KMS-11 (cell line): ENCODE results near the gene CNDP2.

ENCODE experiments used
- H2AFZ ChIP-seq: fragments of 200-600 bp; sonication (generic); 2 replicates; pipeline ENCODE4 v1.6.1; 2016; ENCODE audit warnings: antibody characterized with exemption, mixed run types, low read depth
- H3K27ac ChIP-seq: fragments of 200-600 bp; sonication (generic); 2 replicates; pipeline ENCODE4 v1.6.1; 2016; ENCODE audit warnings: mild to moderate bottlenecking, mixed run types
- H3K27me3 ChIP-seq: fragments of 200-600 bp; sonication (generic); 2 replicates; pipeline ENCODE4 v1.6.1; 2017; ENCODE audit warnings: mild to moderate bottlenecking, low read depth, mixed run types, moderate library complexity; ENCODE audit not compliant: insufficient read depth
- H3K36me3 ChIP-seq: fragments of 200-600 bp; sonication (generic); 2 replicates; pipeline ENCODE4 v1.6.1; 2017; ENCODE audit warnings: mild to moderate bottlenecking, mixed run types; ENCODE audit not compliant: insufficient read depth
- H3K4me1 ChIP-seq: fragments of 200-600 bp; sonication (generic); 2 replicates; pipeline ENCODE4 v1.6.1; 2016; ENCODE audit warnings: mild to moderate bottlenecking, low read depth, mixed run types; ENCODE audit not compliant: poor library complexity, severe bottlenecking
- H3K4me2 ChIP-seq: fragments of 200-600 bp; sonication (generic); 2 replicates; pipeline ENCODE4 v1.7.0; 2016; ENCODE audit warnings: mild to moderate bottlenecking, mixed run types
- H3K4me3 ChIP-seq: fragments of 200-600 bp; sonication (generic); IDR thresholded peaks from 2 replicates; pipeline ENCODE4 v1.6.1; 2017; ENCODE audit warnings: low read depth, low read length, mixed read lengths; ENCODE audit not compliant: insufficient read depth
- H3K79me2 ChIP-seq: fragments of 200-600 bp; sonication (generic); 2 replicates; pipeline ENCODE4 v1.6.1; 2016; ENCODE audit warnings: low read depth, mixed run types; ENCODE audit not compliant: insufficient read depth
- H3K9ac ChIP-seq: fragments of 200-600 bp; sonication (generic); 2 replicates; pipeline ENCODE4 v1.6.1; 2016; ENCODE audit warnings: mild to moderate bottlenecking, mixed run types
- H4K20me1 ChIP-seq: fragments of 200-600 bp; sonication (generic); 2 replicates; pipeline ENCODE4 v1.6.1; 2016; ENCODE audit warnings: mild to moderate bottlenecking, mixed run types; ENCODE audit not compliant: insufficient read depth
- CTCF ChIP-seq: fragments of 200-600 bp; sonication (generic); conservative IDR thresholded peaks from 2 replicates; pipeline ENCODE4 v1.6.1; 2017; ENCODE audit warnings: low read depth, mild to moderate bottlenecking, antibody characterized with exemption, low read length, moderate library complexity, mixed read lengths

Gene CNDP2

GRCh38 chr18:74478880-74479279 lies 17.3 kb upstream of the CNDP2 start:
- no peaks in the 10 kb centered on the region for H4K20me1 ChIP-seq
- H2AFZ ChIP-seq, result no peak overlapping the region
- no peaks in the 10 kb centered on the region for H3K27me3 ChIP-seq
- no peaks in the 10 kb centered on the region for H3K36me3 ChIP-seq
- no peak overlapping the region for H3K4me2 ChIP-seq
- H3K4me1 ChIP-seq, result no peaks in the 10 kb centered on the region
- no peak for TF ChIP-seq CTCF
- H3K79me2 ChIP-seq, result no peaks in the 10 kb centered on the region
- no peak overlapping the region for H3K27ac ChIP-seq
- H3K9ac ChIP-seq, result no peak overlapping the region
- H3K4me3 ChIP-seq, result no peak overlapping the region

GRCh38 chr18:74479486-74480148 lies 16.5 kb upstream of the CNDP2 start:
- Histone ChIP-seq H3K4me1 (peaks cover 4% of the 10 kb centered on the region), H3K36me3 (no peaks in the 10 kb centered on the region), H4K20me1 (no peaks in the 10 kb centered on the region), H3K4me2 (no peak overlapping the region), H3K27me3 (no peaks in the 10 kb centered on the region), H2AFZ (no peak overlapping the region), H3K4me3 (no peak overlapping the region), H3K27ac (no peak overlapping the region), H3K9ac (no peak overlapping the region), H3K79me2 (no peaks in the 10 kb centered on the region)
- TF ChIP-seq CTCF, result no peak

GRCh38 chr18:74480149-74480651 lies 16.0 kb upstream of the CNDP2 start:
- Histone ChIP-seq H3K79me2 (no peaks in the 10 kb centered on the region), H3K27ac (no peak overlapping the region), H3K4me2 (no peak overlapping the region), H2AFZ (no peak overlapping the region), H3K4me3 (no peak overlapping the region), H4K20me1 (no peaks in the 10 kb centered on the region), H3K36me3 (no peaks in the 10 kb centered on the region), H3K9ac (no peak overlapping the region), H3K27me3 (no peaks in the 10 kb centered on the region), H3K4me1 (peaks cover 8% of the 10 kb centered on the region)
- TF ChIP-seq CTCF, result no peak

- Histone ChIP-seq H3K27ac (no peak overlapping the region), H4K20me1 (no peaks in the 10 kb centered on the region), H3K79me2 (no peaks in the 10 kb centered on the region), H3K27me3 (no peaks in the 10 kb centered on the region), H3K4me3 (no peak overlapping the region), H2AFZ (no peak overlapping the region), H3K4me2 (no peak overlapping the region), H3K9ac (no peak overlapping the region), H3K4me1 (peaks cover 17% of the 10 kb centered on the region), H3K36me3 (no peaks in the 10 kb centered on the region)
- no peak for TF ChIP-seq CTCF
These were observed 13.5 kb upstream of the CNDP2 start for GRCh38 chr18:74482697-74483096.
